K562 (cell line): ENCODE results near the gene SYK.

Source experiments
- CTCF ChIP-seq, 3 experiments: IDR thresholded peaks in 2 of 3; conservative IDR thresholded peaks in 1 of 3; 2 replicates each; pipeline ENCODE4 v1.5.1; 2011 to 2012; ENCODE audit warnings: low read length in 3 of 3, mild to moderate bottlenecking in 3 of 3, control low read depth in 2 of 3, improper control_type of control experiment in 1 of 3, inconsistent platforms in 1 of 3, low read depth in 1 of 3, mixed read lengths in 1 of 3, moderate library complexity in 1 of 3; ENCODE audit not compliant: insufficient read depth in 2 of 3
- KDM1A ChIP-seq, 2 experiments: fragments of 450-650 bp; IDR thresholded peaks; 2 replicates each; pipeline ENCODE4 v1.6.1; 2016; ENCODE audit warnings: mild to moderate bottlenecking in 2 of 2
- POLR2A ChIP-seq: fragments of 450-650 bp; conservative IDR thresholded peaks from 2 replicates; pipeline ENCODE4 v1.6.1; 2016
- RBM17 ChIP-seq: fragments of 200-400 bp; formaldehyde crosslinking; IDR thresholded peaks from 2 replicates; pipeline ENCODE4 v1.6.1; 2017; ENCODE audit warnings: low read depth, mild to moderate bottlenecking, low read length, borderline replicate concordance
- YY1 ChIP-seq, 3 experiments: IDR thresholded peaks; 2 replicates each; pipeline ENCODE4 v1.6.1; 2011; ENCODE audit warnings: low read length in 2 of 3, mild to moderate bottlenecking in 2 of 3, moderate library complexity in 2 of 3, borderline replicate concordance in 1 of 3, control low read depth in 1 of 3, low read depth in 1 of 3; ENCODE audit not compliant: insufficient read depth in 3 of 3, insufficient replicate concordance in 2 of 3, control insufficient read depth in 1 of 3, insufficient read length in 1 of 3; ENCODE audit errors: extremely low read depth in 1 of 3
- ZFP36 ChIP-seq: fragments of 150-350 bp; IDR thresholded peaks from 2 replicates; pipeline ENCODE4 v1.6.1; 2018; ENCODE audit warnings: low read length, low read depth; ENCODE audit not compliant: partially characterized antibody
- ZNF165 ChIP-seq: fragments of 250-450 bp; sonication (Bioruptor Pico); IDR thresholded peaks from 2 replicates; pipeline ENCODE4 v1.4.0; 2020; ENCODE audit warnings: borderline replicate concordance
- ZNF561 ChIP-seq: fragments of 450-650 bp; formaldehyde crosslinking; conservative IDR thresholded peaks from 2 replicates; pipeline ENCODE4 v1.4.0; 2020; ENCODE audit warnings: mild to moderate bottlenecking, moderate library complexity

- no peak for TF ChIP-seq ZNF561 (CRISPR knock-in tag)
- no peak for TF ChIP-seq POLR2A
- no peak for TF ChIP-seq ZFP36
- TF ChIP-seq YY1 (IDR thresholded peaks at IDR 0.05; ENCODE audit: borderline replicate concordance in 1 of 3, control insufficient read depth in 1 of 3, extremely low read depth in 1 of 3, insufficient read depth in 3 of 3, insufficient read length in 1 of 3, insufficient replicate concordance in 2 of 3, low read depth in 1 of 3, low read length in 2 of 3) = no peak
- TF ChIP-seq RBM17 = no peak
- no peak for TF ChIP-seq ZNF165 (CRISPR knock-in tag)
- no peak for TF ChIP-seq KDM1A (IDR thresholded peaks at IDR 0.05)
- TF ChIP-seq CTCF (IDR thresholded peaks at IDR 0.05 in 2 of 3, conservative IDR thresholded peaks at IDR 0.05 in 1 of 3; ENCODE audit: insufficient read depth in 2 of 3, low read depth in 1 of 3, low read length in 3 of 3) = no peak
Observed at GRCh38 chr9:90890146-90890810, 88.7 kb downstream of the SYK start.
